Measurements from ENCODE around the gene TBPL2.
A peak's percentile ranks its signal among the peaks of the same experiment; 100 is the strongest.
"Not testable (repeated sequence)": the region's sequence is repeated elsewhere in the genome, so short reads cannot be mapped to it uniquely, and the experiment has no call there.

TBPL2 gene

DNA sequence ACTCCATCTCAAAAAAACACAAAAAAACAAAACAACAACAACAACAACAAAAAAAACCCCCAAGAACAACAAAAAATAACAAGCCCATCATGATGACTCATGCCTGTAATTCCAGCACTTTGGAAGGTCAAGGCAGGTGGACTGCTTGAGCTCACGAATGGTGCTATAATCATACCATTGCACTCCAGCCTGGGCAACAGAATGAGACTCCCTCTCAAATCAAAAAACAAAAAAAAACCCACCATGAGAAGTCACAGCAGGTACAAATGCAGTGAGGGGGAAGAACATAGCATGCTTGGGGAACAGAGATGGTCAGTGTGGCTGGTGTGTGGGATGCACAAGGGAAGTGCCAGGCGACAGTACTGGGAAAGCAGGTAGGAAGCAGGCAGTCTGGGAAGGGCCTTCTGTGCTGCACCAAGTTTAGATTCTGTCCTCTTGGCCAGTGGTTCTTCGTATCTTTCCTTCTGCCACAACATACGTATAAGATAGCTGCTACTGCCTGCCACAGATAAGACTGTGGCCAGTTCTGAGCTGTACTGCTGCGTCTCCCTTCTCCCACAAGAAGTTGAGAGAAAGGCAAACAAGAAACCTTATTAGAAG is 56.8 kb downstream of the TBPL2 start:
- no peak overlapping the region for H3K4me3 ChIP-seq (replicated peaks in 1 of 2; ENCODE audit: low read depth in 2 of 2, low read length in 2 of 2)
- DNase-seq (ENCODE audit: low read depth in 2 of 2): peak in 1 of 2 donors; percentile 19
- no peak for TF ChIP-seq CTCF (IDR thresholded peaks at IDR 0.05; ENCODE audit: low read depth, low read length)

- DNase-seq (ENCODE audit: low read depth in 2 of 2); H3K4me3 ChIP-seq (replicated peaks in 1 of 2; ENCODE audit: low read depth in 2 of 2, low read length in 2 of 2): not testable (repeated sequence)
Measured at GRCh38 chr14:55383056-55383466, 57.4 kb downstream of the TBPL2 start.

- H3K4me3 ChIP-seq (replicated peaks in 1 of 2; ENCODE audit: low read depth in 2 of 2, low read length in 2 of 2): no peak overlapping the region
- TF ChIP-seq CTCF (IDR thresholded peaks at IDR 0.05; ENCODE audit: low read depth, low read length): no peak
- no peak for DNase-seq (ENCODE audit: low read depth in 2 of 2)
Measured at GRCh38 chr14:55382483-55382882, 57.9 kb downstream of the TBPL2 start.

DNA sequence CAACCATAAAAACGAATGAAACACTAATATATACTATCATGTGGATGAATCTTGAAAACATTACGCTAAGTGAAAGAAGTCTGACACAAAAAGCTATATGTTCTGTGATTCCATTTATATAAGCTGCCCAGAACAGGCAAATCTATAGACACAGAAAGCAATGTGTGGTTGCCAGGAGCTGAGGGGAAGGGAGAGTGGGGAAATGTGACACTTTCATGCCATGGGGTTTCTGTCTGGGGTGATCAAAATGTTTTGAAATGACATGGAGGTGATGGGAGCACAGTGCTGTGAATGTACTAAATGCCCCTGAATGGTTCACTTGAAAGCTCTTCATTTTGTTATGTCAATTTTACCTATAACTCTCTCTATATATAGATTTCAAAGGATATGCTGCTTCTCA is 58.9 kb downstream of the TBPL2 start:
- no peak overlapping the region for H3K4me3 ChIP-seq (replicated peaks in 1 of 2; ENCODE audit: low read depth in 2 of 2, low read length in 2 of 2)
- no peak for TF ChIP-seq CTCF (IDR thresholded peaks at IDR 0.05; ENCODE audit: low read depth, low read length)
- DNase-seq (ENCODE audit: low read depth in 2 of 2): no peak

DNA sequence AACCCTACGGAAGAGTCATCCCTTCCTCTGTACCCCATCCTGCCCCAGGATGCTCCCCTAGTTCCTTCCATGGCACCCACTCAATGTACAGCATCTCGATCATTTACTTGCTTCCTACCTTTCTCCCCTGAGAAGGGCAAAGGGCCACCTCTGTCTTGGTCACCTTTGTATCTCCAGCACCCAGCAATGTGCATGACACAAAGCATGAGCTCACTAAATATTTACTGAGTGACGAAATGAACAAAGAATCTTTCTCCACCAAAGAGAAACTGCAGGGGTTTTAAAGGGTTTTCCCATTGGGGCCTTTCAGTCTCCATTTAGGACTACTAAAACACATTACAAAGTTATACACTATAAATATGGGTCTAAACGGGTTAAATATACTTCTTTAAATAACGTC is 59.4 kb downstream of the TBPL2 start:
- DNase-seq (ENCODE audit: low read depth in 2 of 2): no peak
- H3K4me3 ChIP-seq (replicated peaks in 1 of 2; ENCODE audit: low read depth in 2 of 2, low read length in 2 of 2): no peak overlapping the region
- no peak for TF ChIP-seq CTCF (IDR thresholded peaks at IDR 0.05; ENCODE audit: low read depth, low read length)

GRCh38 chr14:55377236-55377635 is 63.2 kb downstream of the TBPL2 start:
- TF ChIP-seq CTCF (IDR thresholded peaks at IDR 0.05; ENCODE audit: low read depth, low read length): peak; percentile 1

GRCh38 chr14:55374771-55375170 is 65.6 kb downstream of the TBPL2 start:
- H3K4me3 ChIP-seq (replicated peaks in 1 of 2; ENCODE audit: low read depth in 2 of 2, low read length in 2 of 2): no peak overlapping the region
- DNase-seq (ENCODE audit: low read depth in 2 of 2): no peak
- no peak for TF ChIP-seq CTCF (IDR thresholded peaks at IDR 0.05; ENCODE audit: low read depth, low read length)

More at GRCh38 chr14:55377236-55377635, 63.2 kb downstream of the TBPL2 start:
- no peak for DNase-seq (ENCODE audit: low read depth in 2 of 2)
- H3K4me3 ChIP-seq (replicated peaks in 1 of 2; ENCODE audit: low read depth in 2 of 2, low read length in 2 of 2): no peak overlapping the region
